Activated B cell treated with CpG ODN at 0.5 μM for 24 hours (primary cell): ENCODE results near the gene GPR22. TPM values are rescaled to one million over a fixed set of nuclear protein-coding genes. Genes with fewer than 3 reads are reported as not detected.

Experiments
- ATAC-seq: fragments of 200-7000 bp; cut with Tn5 transposase; one replicate; pipeline ENCODE4 v1.10.0; 2021; ENCODE audit warnings: low read depth, mild to moderate bottlenecking, moderate library complexity
- CTCF ChIA-PET: fragments of 350-600 bp; sonication (Branson Sonifier 250); formaldehyde crosslinking; loops from one replicate; lab custom pipeline; 2021; ENCODE audit warnings: antibody characterized with exemption; lab: Charles Lee
- POLR2A ChIA-PET: fragments of 350-600 bp; sonication (Branson Sonifier 250); formaldehyde crosslinking; loops from one replicate; lab custom pipeline; 2021; ENCODE audit warnings: antibody characterized with exemption; lab: Charles Lee
- DNase-seq: peaks from one replicate; pipeline ENCODE4 v3.0.0; 2022
- H3K27ac Mint-ChIP-seq: one replicate; pipeline ENCODE4 v1.8.0; 2020; ENCODE audit warnings: mixed read lengths
- H3K27me3 Mint-ChIP-seq: one replicate; pipeline ENCODE4 v1.8.0; 2021; ENCODE audit warnings: mixed read lengths
- H3K36me3 Mint-ChIP-seq: one replicate; pipeline ENCODE4 v1.8.0; 2021; ENCODE audit warnings: low read depth, mixed read lengths
- H3K4me1 Mint-ChIP-seq: one replicate; pipeline ENCODE4 v1.8.0; 2021; ENCODE audit warnings: mixed read lengths
- H3K4me3 Mint-ChIP-seq: one replicate; pipeline ENCODE4 v1.8.0; 2020; ENCODE audit warnings: mild to moderate bottlenecking, mixed read lengths
- H3K9me3 Mint-ChIP-seq: one replicate; pipeline ENCODE4 v1.8.0; 2020; ENCODE audit warnings: mixed read lengths
- intact Hi-C: fragments of 100-400 bp; cut with micrococcal nuclease; formaldehyde crosslinking; loops from one replicate; pipeline ENCODE4 v1.15.1; 2024
- total RNA-seq: library from RNA; stranded (reverse); gene quantifications from 2 replicates; pipeline ENCODE4 v1.2.3, GENCODE V29; 2022
- TF ChIP-seq, protein P1 (sequence below): fragments of 200-600 bp; IDR thresholded peaks from one replicate; pipeline ENCODE4 v1.8.0; 2022; ENCODE audit warnings: antibody characterized with exemption, mild to moderate bottlenecking

The GPR22 gene
- total RNA-seq, 1 donor from 2014 or later: not detected

- TF ChIP-seq, protein P1, sequence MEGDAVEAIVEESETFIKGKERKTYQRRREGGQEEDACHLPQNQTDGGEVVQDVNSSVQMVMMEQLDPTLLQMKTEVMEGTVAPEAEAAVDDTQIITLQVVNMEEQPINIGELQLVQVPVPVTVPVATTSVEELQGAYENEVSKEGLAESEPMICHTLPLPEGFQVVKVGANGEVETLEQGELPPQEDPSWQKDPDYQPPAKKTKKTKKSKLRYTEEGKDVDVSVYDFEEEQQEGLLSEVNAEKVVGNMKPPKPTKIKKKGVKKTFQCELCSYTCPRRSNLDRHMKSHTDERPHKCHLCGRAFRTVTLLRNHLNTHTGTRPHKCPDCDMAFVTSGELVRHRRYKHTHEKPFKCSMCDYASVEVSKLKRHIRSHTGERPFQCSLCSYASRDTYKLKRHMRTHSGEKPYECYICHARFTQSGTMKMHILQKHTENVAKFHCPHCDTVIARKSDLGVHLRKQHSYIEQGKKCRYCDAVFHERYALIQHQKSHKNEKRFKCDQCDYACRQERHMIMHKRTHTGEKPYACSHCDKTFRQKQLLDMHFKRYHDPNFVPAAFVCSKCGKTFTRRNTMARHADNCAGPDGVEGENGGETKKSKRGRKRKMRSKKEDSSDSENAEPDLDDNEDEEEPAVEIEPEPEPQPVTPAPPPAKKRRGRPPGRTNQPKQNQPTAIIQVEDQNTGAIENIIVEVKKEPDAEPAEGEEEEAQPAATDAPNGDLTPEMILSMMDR: no peak
- H3K27me3 Mint-ChIP-seq: no peaks in the 10 kb centered on the region
- DNase-seq (no peak), ATAC-seq (no peak)
- POLR2A ChIA-PET: no interaction called here
- CTCF ChIA-PET: no interaction called here
- H3K27ac Mint-ChIP-seq: no peak overlapping the region
- H3K9me3 Mint-ChIP-seq: no peaks in the 10 kb centered on the region
- peaks cover 14% of the 10 kb centered on the region for H3K36me3 Mint-ChIP-seq
- H3K4me1 Mint-ChIP-seq: no peaks in the 10 kb centered on the region
- H3K4me3 Mint-ChIP-seq: no peak overlapping the region
- intact Hi-C loops: no loop called here
Measured at GRCh38 chr7:107503687-107504086, 33.8 kb downstream of the GPR22 start.

GRCh38 chr7:107505362-107505761, 35.5 kb downstream of the GPR22 start:
- Mint-ChIP-seq H3K4me1 (no peaks in the 10 kb centered on the region), H3K27me3 (no peaks in the 10 kb centered on the region), H3K9me3 (no peaks in the 10 kb centered on the region), H3K4me3 (no peak overlapping the region), H3K36me3 (peaks cover 14% of the 10 kb centered on the region), H3K27ac (no peak overlapping the region)
- ATAC-seq: no peak
- DNase-seq: no peak
- intact Hi-C loops: no loop called here
- ChIA-PET POLR2A (no interaction called here), CTCF (no interaction called here)
- TF ChIP-seq, protein P1: no peak

DNA sequence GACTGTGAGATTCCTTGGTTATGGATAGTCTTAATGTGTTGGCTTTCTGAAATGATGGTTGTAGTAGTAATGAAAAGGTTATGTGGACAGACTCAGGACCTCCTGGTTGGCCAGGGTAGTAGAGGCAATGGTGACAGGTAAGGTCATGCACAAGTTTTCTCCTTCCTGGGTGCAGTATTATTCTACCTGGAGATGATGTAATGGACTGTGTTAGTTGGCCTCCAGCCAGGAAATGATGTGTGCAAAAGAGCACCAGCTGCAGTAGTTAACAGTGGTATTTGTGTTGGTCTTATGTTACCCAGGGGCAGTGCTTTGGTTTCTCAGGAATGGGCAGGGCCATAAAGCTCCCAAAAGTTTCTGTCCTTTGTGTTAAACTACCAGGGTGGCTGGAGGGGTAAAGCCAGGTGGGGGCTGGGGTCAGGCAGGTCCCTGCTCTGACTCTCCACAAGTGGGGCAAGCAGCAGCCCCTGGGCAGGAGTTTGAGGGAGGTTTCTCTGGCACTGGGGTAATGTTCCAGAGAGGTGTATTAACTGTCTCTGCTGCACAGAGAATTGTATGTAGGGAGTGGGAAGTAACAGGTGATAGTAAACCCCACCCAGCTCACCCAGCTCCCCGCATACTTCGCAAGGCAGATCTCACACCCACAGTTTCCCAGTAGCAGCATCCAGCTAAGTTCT, 36.3 kb downstream of the GPR22 start:
- H3K4me1 Mint-ChIP-seq: no peaks in the 10 kb centered on the region
- ChIA-PET POLR2A (no interaction called here), CTCF (no interaction called here)
- intact Hi-C loops: no loop called here
- DNase-seq (no peak), ATAC-seq (no peak)
- peaks cover 14% of the 10 kb centered on the region for H3K36me3 Mint-ChIP-seq
- no peaks in the 10 kb centered on the region for H3K9me3 Mint-ChIP-seq
- TF ChIP-seq, protein P1: no peak
- H3K4me3 Mint-ChIP-seq: no peak overlapping the region
- H3K27me3 Mint-ChIP-seq: no peaks in the 10 kb centered on the region
- H3K27ac Mint-ChIP-seq: no peak overlapping the region

GRCh38 chr7:107506674-107507339, 37.0 kb downstream of the GPR22 start:
- CTCF ChIA-PET: no interaction called here
- Mint-ChIP-seq H3K4me3 (no peak overlapping the region), H3K9me3 (no peaks in the 10 kb centered on the region)

More at GRCh38 chr7:107506674-107507339, 37.0 kb downstream of the GPR22 start:
- H3K27ac Mint-ChIP-seq: no peak overlapping the region
- no peak for DNase-seq
- intact Hi-C loops: no loop called here
- TF ChIP-seq, protein P1: no peak
- no peak for ATAC-seq
- H3K4me1 Mint-ChIP-seq: no peaks in the 10 kb centered on the region
- H3K36me3 Mint-ChIP-seq: peaks cover 14% of the 10 kb centered on the region
- POLR2A ChIA-PET: no interaction called here
- H3K27me3 Mint-ChIP-seq: no peaks in the 10 kb centered on the region

Other genes with a start within 250 kb of the GPR22 start
- gene COG5, start 93.9 kb downstream of the GPR22 start, total RNA-seq: 40.6 and 47.0 TPM in 2 replicates
- gene DUS4L, start 93.9 kb downstream of the GPR22 start, total RNA-seq: 11.0 and 14.6 TPM in 2 replicates
- 23.9 and 24.9 TPM in 2 replicates for gene BCAP29, start 110.2 kb downstream of the GPR22 start, total RNA-seq
- 0.05 and 0.13 TPM in 2 replicates for gene SLC26A4, start 190.8 kb downstream of the GPR22 start, total RNA-seq